PC-9 (cell line): ENCODE data around the gene CDYL2.

Experiments
- EZH2 ChIP-seq: fragments of 200-600 bp; sonication (generic); IDR thresholded peaks from 2 replicates; pipeline ENCODE4 v1.8.0; 2017; ENCODE audit warnings: antibody characterized with exemption, low read depth
- TF ChIP-seq, protein P1 (sequence below): fragments of 200-600 bp; sonication (generic); conservative IDR thresholded peaks from 2 replicates; pipeline ENCODE4 v1.6.1; 2017; ENCODE audit warnings: mixed run types, antibody characterized with exemption, mild to moderate bottlenecking, moderate library complexity

DNA sequence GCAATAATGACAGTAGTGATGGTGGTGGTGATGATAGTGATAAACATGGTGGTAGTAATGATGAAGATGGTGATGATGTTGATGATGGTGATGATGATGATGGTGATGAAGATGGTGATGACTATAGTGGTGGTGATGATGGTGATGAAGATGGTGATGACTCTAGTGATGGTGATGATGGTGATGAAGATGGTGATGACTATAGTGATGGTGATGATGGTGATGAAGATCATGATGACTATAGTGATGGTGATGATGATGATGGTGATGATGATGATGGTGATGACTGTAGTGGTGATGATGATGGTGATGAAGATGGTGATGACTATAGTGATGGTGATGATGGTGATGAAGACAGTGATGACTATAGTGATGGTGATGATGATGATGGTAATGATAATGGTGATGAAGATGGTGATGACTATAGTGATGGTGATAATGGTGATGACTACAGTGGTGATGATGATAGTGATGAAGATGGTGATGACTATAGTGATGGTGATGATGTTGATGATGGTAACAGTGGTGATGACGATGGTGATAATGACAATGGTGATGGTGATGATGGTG, 228.0 kb downstream of the CDYL2 start:
- TF ChIP-seq, protein P1, sequence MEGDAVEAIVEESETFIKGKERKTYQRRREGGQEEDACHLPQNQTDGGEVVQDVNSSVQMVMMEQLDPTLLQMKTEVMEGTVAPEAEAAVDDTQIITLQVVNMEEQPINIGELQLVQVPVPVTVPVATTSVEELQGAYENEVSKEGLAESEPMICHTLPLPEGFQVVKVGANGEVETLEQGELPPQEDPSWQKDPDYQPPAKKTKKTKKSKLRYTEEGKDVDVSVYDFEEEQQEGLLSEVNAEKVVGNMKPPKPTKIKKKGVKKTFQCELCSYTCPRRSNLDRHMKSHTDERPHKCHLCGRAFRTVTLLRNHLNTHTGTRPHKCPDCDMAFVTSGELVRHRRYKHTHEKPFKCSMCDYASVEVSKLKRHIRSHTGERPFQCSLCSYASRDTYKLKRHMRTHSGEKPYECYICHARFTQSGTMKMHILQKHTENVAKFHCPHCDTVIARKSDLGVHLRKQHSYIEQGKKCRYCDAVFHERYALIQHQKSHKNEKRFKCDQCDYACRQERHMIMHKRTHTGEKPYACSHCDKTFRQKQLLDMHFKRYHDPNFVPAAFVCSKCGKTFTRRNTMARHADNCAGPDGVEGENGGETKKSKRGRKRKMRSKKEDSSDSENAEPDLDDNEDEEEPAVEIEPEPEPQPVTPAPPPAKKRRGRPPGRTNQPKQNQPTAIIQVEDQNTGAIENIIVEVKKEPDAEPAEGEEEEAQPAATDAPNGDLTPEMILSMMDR: no peak
- no peak for TF ChIP-seq EZH2
